ENCODE measurements around the gene KRTDAP.

Gene KRTDAP

DNA sequence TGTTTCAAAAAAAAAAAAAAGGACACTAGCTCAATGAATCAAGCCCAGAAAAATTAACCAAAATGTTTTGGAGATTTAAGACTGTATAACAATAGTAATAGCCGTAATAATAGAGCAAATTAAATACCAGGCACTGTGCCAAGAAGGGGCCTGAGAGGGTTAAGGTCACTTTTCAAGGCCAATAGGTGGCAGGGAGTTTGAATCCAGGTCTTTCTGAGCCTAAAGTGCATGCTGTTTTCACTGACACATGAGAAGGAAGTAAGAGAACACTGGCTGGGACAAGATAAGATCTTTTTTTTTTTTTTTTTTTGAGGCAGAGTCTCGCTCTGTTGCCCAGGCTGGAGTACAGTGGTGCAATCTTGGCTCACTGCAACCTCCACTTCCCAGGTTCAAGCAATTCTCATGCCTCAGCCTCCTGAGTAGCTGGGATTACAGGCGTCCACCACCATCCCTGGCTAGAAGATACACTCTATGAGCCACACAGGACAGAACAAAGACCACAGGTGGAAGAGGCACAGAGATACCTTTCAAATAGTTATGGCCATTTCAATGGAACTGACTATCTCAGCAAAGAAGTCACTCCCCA lies 34.6 kb downstream of the KRTDAP start:
- CTCF ChIA-PET: no interaction called here
- TF ChIP-seq FOXA1 (IDR thresholded peaks at IDR 0.05) (no peak), ZNF384 (IDR thresholded peaks at IDR 0.05) (peak; percentile 45), FOXM1 (IDR thresholded peaks at IDR 0.05; ENCODE audit: borderline replicate concordance) (no peak)
- POLR2A ChIA-PET: no interaction called here

DNA sequence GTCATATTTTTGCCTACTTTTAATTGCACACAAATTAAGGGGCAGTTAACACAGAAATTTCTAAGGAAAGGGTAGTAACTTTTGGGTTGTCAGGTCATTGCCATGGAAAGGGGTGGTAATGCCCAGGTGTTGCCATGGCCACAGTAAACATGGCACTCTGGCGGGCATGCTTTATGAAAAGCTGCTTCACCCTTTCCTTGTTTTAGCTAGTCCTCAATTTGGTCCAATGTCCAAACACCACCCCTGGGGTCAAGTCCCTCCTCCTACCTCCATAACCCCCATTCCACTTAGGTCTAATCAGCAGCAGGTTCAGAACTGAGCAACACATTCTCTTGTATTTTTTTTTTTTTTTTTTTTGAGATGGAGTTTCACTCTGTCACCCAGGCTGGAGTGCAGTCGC lies 35.6 kb downstream of the KRTDAP start:
- CTCF ChIA-PET: no interaction called here
- TF ChIP-seq SUZ12 (IDR thresholded peaks at IDR 0.05): no peak
- TF ChIP-seq FOXK2 (IDR thresholded peaks at IDR 0.05): no peak
- no peak for TF ChIP-seq FOXA1 (IDR thresholded peaks at IDR 0.05)
- TF ChIP-seq ARNT (IDR thresholded peaks at IDR 0.05): no peak
- no peak for TF ChIP-seq TARDBP (IDR thresholded peaks at IDR 0.05)
- TF ChIP-seq LEF1 (IDR thresholded peaks at IDR 0.05; ENCODE audit: borderline replicate concordance): no peak
- no peak for TF ChIP-seq SP1 (IDR thresholded peaks at IDR 0.05)
- no peak for TF ChIP-seq FOXM1 (IDR thresholded peaks at IDR 0.05; ENCODE audit: borderline replicate concordance)
- POLR2A ChIA-PET: no interaction called here
- DNase-seq (ENCODE audit: extremely low spot score): no peak

More for the DNA sequence above, 34.6 kb downstream of the KRTDAP start:
- DNase-seq (ENCODE audit: extremely low spot score): no peak

DNA sequence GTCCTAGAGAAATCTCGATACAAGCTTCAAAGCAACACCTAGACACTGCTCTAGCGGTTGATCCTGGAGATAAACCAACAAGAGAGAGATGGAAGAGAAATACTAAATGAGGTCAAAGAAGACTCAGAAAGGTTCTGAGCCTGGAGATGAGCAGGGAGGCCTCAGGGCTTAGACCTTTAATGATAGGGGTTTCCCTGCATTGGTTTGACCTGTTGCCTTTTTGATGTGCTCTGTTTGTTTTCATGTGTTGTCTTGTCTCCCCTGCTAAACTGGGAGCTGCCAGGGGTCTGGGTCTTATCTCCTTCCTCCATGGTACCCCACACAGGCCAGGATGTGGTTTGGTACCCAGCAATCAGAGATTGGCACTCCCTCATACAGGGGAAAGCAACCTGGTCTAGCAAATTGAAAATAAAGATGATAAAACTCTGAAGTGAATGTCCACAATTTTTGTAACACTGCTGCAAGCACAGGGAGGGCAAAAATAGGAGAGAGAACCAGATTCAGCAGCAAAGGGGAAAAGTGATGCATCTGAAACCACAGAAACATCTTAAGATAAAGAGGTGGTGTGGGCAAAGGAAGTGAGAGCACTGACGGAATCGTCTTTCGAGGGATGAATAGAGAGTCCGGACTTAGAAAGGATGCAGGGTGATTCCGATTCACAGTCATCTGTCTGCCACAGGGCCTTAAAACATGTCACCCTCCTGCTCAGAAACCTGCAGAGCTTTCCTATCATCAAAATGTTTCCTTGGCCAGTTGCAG lies 38.7 kb downstream of the KRTDAP start:
- POLR2A ChIA-PET: no interaction called here
- CTCF ChIA-PET: interaction anchor here (1.7 kb wide), 1 partner anchor 17 kb away, joined by 3 read pairs; no protein-coding TSS in a partner anchor
- no peak for DNase-seq (ENCODE audit: extremely low spot score)
- TF ChIP-seq FOXA1 (IDR thresholded peaks at IDR 0.05) (no peak), BHLHE40 (IDR thresholded peaks at IDR 0.05; ENCODE audit: borderline replicate concordance) (no peak), FOXM1 (IDR thresholded peaks at IDR 0.05; ENCODE audit: borderline replicate concordance) (no peak), NFRKB (IDR thresholded peaks at IDR 0.05) (no peak), SP1 (IDR thresholded peaks at IDR 0.05) (no peak), FOXK2 (IDR thresholded peaks at IDR 0.05) (no peak), CTBP1 (IDR thresholded peaks at IDR 0.05; ENCODE audit: borderline replicate concordance) (no peak), HDGF (IDR thresholded peaks at IDR 0.05; ENCODE audit: borderline replicate concordance) (no peak), SUZ12 (IDR thresholded peaks at IDR 0.05) (no peak), LEF1 (IDR thresholded peaks at IDR 0.05; ENCODE audit: borderline replicate concordance) (no peak), ELF4 (IDR thresholded peaks at IDR 0.05) (no peak)
- TF ChIP-seq, protein P1, sequence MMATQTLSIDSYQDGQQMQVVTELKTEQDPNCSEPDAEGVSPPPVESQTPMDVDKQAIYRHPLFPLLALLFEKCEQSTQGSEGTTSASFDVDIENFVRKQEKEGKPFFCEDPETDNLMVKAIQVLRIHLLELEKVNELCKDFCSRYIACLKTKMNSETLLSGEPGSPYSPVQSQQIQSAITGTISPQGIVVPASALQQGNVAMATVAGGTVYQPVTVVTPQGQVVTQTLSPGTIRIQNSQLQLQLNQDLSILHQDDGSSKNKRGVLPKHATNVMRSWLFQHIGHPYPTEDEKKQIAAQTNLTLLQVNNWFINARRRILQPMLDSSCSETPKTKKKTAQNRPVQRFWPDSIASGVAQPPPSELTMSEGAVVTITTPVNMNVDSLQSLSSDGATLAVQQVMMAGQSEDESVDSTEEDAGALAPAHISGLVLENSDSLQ (IDR thresholded peaks at IDR 0.05): no peak

DNA sequence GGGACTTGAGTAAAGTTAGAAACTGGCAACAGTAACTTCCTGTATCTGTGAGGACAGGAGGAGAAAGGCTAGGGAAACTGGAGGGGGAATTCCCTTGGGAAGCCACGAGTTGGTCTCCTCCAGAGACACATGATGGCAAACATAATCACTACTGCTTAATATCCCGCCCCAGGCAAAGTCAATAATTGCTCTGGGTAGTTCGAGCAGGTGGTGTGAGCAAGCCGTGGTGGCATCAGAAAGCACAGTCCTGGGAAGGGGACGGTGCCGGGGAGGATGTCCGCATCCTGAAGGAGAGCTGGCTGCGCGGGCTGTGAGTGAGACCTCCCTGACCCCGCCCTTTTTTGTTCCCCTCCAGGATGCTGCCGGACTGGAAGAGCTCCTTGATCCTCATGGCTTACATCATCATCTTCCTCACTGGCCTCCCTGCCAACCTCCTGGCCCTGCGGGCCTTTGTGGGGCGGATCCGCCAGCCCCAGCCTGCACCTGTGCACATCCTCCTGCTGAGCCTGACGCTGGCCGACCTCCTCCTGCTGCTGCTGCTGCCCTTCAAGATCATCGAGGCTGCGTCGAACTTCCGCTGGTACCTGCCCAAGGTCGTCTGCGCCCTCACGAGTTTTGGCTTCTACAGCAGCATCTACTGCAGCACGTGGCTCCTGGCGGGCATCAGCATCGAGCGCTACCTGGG lies 40.8 kb downstream of the KRTDAP start:
- no peak for TF ChIP-seq ELF4 (IDR thresholded peaks at IDR 0.05)
- no peak for TF ChIP-seq FOXK2 (IDR thresholded peaks at IDR 0.05)
- no peak for TF ChIP-seq ZNF384 (IDR thresholded peaks at IDR 0.05)
- TF ChIP-seq CTBP1 (IDR thresholded peaks at IDR 0.05; ENCODE audit: borderline replicate concordance): no peak
- no peak for TF ChIP-seq LEF1 (IDR thresholded peaks at IDR 0.05; ENCODE audit: borderline replicate concordance)
- no peak for TF ChIP-seq HDGF (IDR thresholded peaks at IDR 0.05; ENCODE audit: borderline replicate concordance)
- TF ChIP-seq TARDBP (IDR thresholded peaks at IDR 0.05): no peak
- TF ChIP-seq SUZ12 (IDR thresholded peaks at IDR 0.05): no peak
- TF ChIP-seq SP1 (IDR thresholded peaks at IDR 0.05): no peak
- no peak for TF ChIP-seq FOXA1 (IDR thresholded peaks at IDR 0.05)
- no peak for TF ChIP-seq ARNT (IDR thresholded peaks at IDR 0.05)
- no peak for TF ChIP-seq L3MBTL2 (conservative IDR thresholded peaks at IDR 0.05)
- TF ChIP-seq, protein P1 (IDR thresholded peaks at IDR 0.05): no peak
- TF ChIP-seq FOXM1 (IDR thresholded peaks at IDR 0.05; ENCODE audit: borderline replicate concordance): no peak
- no peak for TF ChIP-seq NFRKB (IDR thresholded peaks at IDR 0.05)
- no peak for TF ChIP-seq BHLHE40 (IDR thresholded peaks at IDR 0.05; ENCODE audit: borderline replicate concordance)
- DNase-seq (ENCODE audit: extremely low spot score): no peak
- CTCF ChIA-PET: no interaction called here
- POLR2A ChIA-PET: no interaction called here

DNA sequence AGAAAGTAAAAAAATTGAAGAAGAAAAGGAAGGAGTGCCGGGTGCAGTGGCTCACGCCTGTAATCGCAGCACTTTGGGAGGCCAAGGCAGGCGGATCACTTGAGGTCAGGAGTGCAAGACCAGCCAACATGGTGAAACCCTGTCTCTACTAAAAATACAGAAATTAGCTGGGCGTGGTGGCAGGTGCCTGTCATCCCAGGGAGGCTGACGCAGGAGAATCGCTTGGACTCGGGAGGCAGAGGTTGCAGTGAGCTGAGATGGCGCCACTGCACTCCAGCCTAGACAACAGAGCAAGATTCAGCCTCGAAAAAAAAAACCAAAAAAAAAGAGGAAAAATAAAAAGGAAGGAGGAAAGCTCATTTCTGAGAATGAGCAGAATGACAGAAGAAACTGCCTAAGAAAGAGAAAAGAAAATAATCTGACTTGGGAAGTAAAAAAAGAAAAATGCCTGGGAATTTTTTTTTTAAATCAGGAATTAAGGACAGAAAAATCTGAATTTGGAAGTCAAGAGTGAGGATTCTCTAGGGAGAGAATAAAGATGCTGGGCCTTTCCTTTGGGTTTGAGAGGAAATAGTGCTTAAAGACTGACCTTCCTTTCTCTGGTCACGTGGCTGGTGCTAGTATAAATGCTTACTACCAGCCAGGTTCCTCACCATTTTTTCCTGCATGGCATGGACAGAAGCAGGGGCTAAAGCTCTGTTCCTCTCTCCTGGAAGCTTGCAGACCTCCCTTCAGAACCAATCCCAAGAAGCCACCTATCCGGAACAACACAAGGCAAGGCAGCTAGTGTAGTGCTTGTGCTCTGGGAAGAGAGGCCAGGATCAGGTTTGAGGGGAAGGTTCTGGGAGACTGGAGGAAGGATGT lies 42.4 kb downstream of the KRTDAP start, which contains the start of gene FFAR2:
Gene FFAR2, plus strand, starts transcription at position 652 of the 864 bp plus-strand sequence. CDS start 1,458 bp downstream, outside the sequence.
- POLR2A ChIA-PET: no interaction called here

DNA sequence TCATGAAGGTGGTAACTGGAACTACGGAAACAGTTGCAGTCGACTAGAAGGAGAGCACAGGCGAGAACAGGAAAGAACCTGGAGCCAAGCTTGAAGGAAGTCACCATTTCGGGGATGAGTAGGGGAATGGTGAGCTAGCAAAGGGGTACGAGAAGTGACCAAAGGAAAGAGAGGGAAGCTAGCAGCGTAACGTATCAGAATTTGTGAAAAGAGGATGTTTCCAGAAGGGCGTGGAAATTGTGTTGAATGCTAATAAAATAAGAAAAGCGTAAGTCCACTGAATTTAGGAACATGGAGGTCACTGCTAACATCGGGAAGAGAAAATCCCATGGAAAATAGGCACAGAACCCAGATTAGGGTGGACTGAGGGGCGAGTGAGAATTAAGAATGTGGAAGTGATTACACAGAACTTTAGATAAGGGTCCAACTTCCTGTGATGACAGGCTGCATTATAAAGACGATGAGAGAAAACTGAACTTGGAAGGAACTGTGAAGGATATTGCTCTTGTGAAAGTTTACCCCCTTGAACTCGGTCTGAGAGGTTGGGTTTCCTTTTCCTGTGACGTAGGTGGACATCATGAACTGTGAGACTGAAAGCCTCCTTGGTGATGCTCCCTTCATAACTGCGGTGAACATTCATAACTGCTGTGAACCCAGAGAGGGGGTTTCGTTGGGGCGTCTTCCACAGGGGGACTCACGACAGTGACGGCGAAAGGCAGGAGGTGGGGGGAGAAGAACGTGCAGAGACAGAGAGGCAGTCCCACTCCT lies 44.3 kb downstream of the KRTDAP start:
- POLR2A ChIA-PET: no interaction called here
- no peak for TF ChIP-seq BHLHE40 (IDR thresholded peaks at IDR 0.05; ENCODE audit: borderline replicate concordance)
- TF ChIP-seq HDGF (IDR thresholded peaks at IDR 0.05; ENCODE audit: borderline replicate concordance): no peak
- no peak for TF ChIP-seq NFRKB (IDR thresholded peaks at IDR 0.05)
- no peak for TF ChIP-seq FOXM1 (IDR thresholded peaks at IDR 0.05; ENCODE audit: borderline replicate concordance)
- TF ChIP-seq FOXK2 (IDR thresholded peaks at IDR 0.05): no peak
- no peak for TF ChIP-seq CTBP1 (IDR thresholded peaks at IDR 0.05; ENCODE audit: borderline replicate concordance)
- TF ChIP-seq LEF1 (IDR thresholded peaks at IDR 0.05; ENCODE audit: borderline replicate concordance): no peak
- TF ChIP-seq ZNF384 (IDR thresholded peaks at IDR 0.05): no peak
- no peak for TF ChIP-seq FOXA1 (IDR thresholded peaks at IDR 0.05)
- TF ChIP-seq, protein P1 (IDR thresholded peaks at IDR 0.05): no peak
- TF ChIP-seq TARDBP (IDR thresholded peaks at IDR 0.05): no peak
- TF ChIP-seq ELF4 (IDR thresholded peaks at IDR 0.05): no peak
- no peak for TF ChIP-seq L3MBTL2 (conservative IDR thresholded peaks at IDR 0.05)
- TF ChIP-seq SP1 (IDR thresholded peaks at IDR 0.05): no peak
- no peak for TF ChIP-seq SUZ12 (IDR thresholded peaks at IDR 0.05)
- no peak for DNase-seq (ENCODE audit: extremely low spot score)
- CTCF ChIA-PET: no interaction called here

More for the DNA sequence above, 42.4 kb downstream of the KRTDAP start, which contains the start of gene FFAR2:
- DNase-seq (ENCODE audit: extremely low spot score): no peak
- CTCF ChIA-PET: no interaction called here
- TF ChIP-seq FOXK2 (IDR thresholded peaks at IDR 0.05): no peak

Measured in HEK293T (cell line).